ENCODE measurements around the gene MAP1B. TPM values are rescaled to one million over a fixed set of nuclear protein-coding genes. Genes with fewer than 3 reads are reported as not detected.
"Not testable (repeated sequence)": the region's sequence is repeated elsewhere in the genome, so short reads cannot be mapped to it uniquely, and the experiment has no call there.

The MAP1B gene
- total RNA-seq, 2 experiments from 2014 or later, result 0.06 TPM; not detected in 1

DNA sequence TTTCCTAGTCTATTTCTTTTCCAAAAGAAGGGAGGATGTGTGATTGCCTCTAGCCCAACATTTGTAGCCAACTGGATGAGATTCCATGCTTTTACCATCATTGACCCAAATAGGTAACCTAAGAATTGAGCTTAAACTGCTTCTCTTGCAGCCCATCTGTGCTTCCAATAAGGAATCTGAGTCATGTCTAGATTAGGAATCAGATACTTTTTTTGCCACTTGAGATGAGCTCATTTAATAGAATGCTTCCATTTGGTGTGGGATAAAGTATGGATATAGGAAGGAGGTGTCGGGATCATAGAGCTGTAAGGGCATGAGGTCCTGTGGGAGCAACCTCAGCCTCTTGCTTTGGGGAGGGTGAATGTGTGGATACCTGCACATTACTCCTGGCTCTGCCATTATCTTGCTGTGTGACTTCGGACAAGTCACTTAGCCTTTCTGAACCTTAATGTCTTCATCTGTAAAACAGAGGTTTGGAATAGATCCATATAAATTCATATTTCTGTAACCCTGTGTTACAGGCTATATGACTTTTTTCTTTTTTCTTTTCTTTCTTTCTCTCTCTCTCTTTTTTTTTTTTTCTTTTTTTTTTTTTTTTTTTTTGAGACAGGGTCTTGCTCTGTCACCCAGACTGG, 56.2 kb downstream of the MAP1B start:
- ChIA-PET CTCF (interaction anchor here (0.7 kb wide), 1 partner anchor 327 kb away, joined by 4 read pairs; no protein-coding TSS in a partner anchor), POLR2A (no interaction called here)
- Mint-ChIP-seq H3K27me3 (peaks cover 29% of the 10 kb centered on the region), H3K9me3 (no peaks in the 10 kb centered on the region), H3K27ac (no peak overlapping the region), H3K4me1 (no peaks in the 10 kb centered on the region), H3K4me3 (no peak overlapping the region), H3K36me3 (ENCODE audit: low read depth) (no peaks in the 10 kb centered on the region)
- DNase-seq, result no peak

DNA sequence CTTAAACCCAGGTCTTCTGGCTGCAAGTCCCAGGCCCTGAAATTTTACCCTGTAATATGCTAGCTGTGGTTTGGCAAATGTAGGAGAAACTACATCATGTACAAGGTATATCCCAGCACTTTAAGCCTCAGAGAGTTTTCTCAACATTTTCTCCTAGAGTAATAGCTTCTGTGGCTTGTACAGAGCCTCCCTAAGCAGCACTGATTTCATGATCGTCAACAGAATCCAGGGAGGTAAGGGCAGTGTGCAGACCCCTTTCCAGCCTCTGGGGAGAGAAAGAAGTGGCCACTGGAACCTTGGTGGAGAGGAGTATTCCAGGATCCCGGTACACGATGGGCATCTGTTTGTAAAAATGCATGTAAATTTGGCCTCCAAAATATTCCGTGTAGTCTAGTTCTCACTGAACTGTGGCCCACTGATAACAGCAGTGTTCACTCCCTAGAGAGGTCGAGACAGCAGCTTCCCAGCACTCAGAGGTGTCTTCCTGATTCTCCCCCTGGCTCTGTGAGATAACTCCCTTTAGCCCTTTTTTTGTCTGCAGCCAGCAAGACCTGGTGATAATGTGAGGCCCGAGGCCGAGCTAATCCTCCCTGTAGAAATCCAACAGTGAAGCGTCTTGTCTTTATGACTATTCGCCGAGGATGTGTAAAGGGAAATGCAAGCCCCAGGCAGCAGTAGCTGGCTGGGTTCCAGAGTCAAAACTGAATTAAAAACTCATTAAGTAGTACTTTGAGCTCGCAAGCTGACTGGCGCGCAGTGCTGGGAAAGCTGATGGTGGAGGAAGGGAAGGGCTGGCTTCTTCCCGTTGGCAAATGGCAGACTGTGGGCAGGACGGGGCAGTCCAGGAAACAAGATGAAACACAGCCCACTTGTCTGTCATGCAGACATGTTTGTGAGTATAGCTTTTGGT, 59.0 kb downstream of the MAP1B start:
- CTCF ChIA-PET, result interaction anchor here (0.6 to 0.8 kb wide), 2 partner anchors 21 to 72 kb away, joined by 3 to 6 read pairs; no protein-coding TSS in a partner anchor
- peaks cover 45% of the 10 kb centered on the region for H3K27me3 Mint-ChIP-seq
- H3K27ac Mint-ChIP-seq, result no peak overlapping the region
- H3K9me3 Mint-ChIP-seq, result no peaks in the 10 kb centered on the region
- H3K4me3 Mint-ChIP-seq, result no peak overlapping the region
- POLR2A ChIA-PET, result no interaction called here
- H3K4me1 Mint-ChIP-seq, result no peaks in the 10 kb centered on the region
- no peak for DNase-seq
- H3K36me3 Mint-ChIP-seq (ENCODE audit: low read depth), result no peaks in the 10 kb centered on the region

DNA sequence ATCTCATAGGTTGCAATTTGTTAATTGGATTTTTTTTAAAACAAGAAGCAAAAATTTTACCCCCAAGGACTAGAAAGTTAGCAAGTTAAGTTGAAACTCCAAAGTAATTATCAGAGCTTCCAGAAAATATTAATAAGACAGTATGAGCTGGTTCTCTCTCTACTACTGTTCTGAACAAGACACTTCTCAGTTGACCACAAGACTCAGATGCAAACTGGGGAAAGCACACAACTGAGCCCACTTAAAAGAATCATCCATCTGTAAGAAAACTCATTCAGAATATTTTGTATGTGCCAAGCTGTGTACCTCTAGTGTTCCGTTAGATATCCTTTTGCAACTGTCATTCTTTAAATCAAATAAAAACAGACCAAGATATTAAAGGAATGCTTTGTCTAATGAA, 60.0 kb downstream of the MAP1B start:
- H3K27me3 Mint-ChIP-seq, result peaks cover 48% of the 10 kb centered on the region
- no peaks in the 10 kb centered on the region for H3K4me1 Mint-ChIP-seq
- H3K27ac Mint-ChIP-seq, result no peak overlapping the region
- H3K4me3 Mint-ChIP-seq, result no peak overlapping the region
- CTCF ChIA-PET, result no interaction called here
- no peak for DNase-seq
- H3K36me3 Mint-ChIP-seq (ENCODE audit: low read depth), result no peaks in the 10 kb centered on the region
- no peaks in the 10 kb centered on the region for H3K9me3 Mint-ChIP-seq
- POLR2A ChIA-PET, result no interaction called here

DNA sequence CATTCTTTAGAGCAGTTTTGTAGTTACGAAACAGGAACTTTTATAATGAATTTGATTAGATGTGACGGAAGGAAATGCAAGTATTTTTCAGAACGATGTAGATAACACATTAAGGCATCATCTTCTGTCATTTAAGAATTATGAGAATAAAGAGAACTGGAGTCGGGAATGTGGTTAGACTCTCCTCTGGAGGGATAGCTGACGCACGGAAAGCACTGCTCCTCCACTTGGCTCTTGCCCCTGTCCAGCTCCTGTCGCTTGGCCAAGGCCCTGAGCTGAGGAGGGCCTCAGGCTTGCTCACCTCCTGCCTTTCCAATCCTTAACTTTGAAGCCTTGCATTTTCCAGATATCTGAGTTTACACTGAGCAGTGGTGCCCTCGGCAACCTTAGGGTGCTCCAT, 60.5 kb downstream of the MAP1B start:
- ChIA-PET POLR2A (no interaction called here), CTCF (no interaction called here)
- Mint-ChIP-seq H3K9me3 (no peaks in the 10 kb centered on the region), H3K27me3 (peaks cover 49% of the 10 kb centered on the region), H3K27ac (no peak overlapping the region), H3K36me3 (ENCODE audit: low read depth) (no peaks in the 10 kb centered on the region), H3K4me1 (no peaks in the 10 kb centered on the region), H3K4me3 (no peak overlapping the region)
- DNase-seq, result no peak

DNA sequence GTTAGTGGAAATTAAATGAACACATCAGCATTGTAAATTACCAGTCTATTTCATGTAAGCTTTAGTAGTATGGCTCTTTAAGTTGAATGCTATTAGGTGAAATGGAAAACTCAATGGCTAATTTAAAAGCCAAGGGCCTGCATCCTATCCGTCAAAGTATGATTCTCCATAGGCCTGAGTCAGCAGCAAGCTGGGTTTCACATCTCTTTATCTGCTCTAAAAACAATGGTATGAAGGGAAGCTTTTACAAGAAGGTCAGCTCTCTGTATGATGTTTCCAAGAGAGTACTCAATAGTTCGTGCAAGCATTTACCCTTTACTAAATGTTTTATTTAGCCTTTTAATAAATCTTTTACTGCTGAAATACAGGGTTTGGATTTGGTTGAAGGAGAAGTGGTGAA, 62.8 kb downstream of the MAP1B start:
- Mint-ChIP-seq H3K36me3 (ENCODE audit: low read depth) (no peaks in the 10 kb centered on the region), H3K9me3 (no peaks in the 10 kb centered on the region), H3K4me1 (no peaks in the 10 kb centered on the region), H3K27me3 (peaks cover 45% of the 10 kb centered on the region), H3K27ac (no peak overlapping the region), H3K4me3 (no peak overlapping the region)
- ChIA-PET POLR2A (no interaction called here), CTCF (no interaction called here)
- DNase-seq, result no peak

DNA sequence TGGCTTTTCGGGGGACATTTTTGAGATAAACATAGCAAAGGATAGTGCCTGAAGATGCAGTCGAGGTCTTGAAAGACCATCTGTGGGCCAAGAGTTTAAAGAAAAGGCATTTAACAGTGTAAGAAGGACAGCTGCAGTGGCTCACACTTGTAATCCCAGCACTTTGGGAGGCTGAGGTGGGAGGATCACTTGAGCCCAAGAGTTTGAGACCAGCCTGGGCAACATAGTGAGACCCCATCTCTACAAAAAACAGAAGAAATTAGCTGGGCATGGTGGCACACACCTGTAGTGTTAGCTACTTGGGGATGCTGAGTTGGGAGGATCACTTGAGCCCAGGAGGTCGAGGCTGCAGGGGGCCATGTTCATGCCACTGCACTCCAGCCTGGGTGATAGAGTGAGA, 63.9 kb downstream of the MAP1B start:
- POLR2A ChIA-PET; CTCF ChIA-PET; H3K4me3 Mint-ChIP-seq; H3K9me3 Mint-ChIP-seq; H3K36me3 Mint-ChIP-seq (ENCODE audit: low read depth); H3K27ac Mint-ChIP-seq; DNase-seq; H3K4me1 Mint-ChIP-seq: not testable (repeated sequence)
- peaks cover 52% of the 10 kb centered on the region for H3K27me3 Mint-ChIP-seq

DNA sequence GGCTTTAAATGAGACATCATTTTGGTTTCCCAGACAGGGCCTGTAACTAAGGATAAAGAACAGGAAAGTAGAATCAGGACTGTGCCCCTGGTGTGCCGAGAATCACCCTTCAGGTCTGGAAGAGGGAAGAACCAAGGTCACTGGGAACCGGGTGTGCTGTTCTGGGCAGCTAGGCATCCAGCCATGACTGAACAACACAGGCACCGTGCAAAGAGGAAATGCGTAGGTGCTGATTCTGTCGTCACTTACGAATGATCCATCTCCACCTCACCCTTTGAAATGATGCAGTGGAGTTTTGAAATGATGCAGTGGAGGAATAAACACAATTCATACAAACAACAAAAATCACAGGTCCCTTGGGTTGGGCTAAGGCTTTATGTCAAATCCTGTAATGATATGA, 64.4 kb downstream of the MAP1B start:
- H3K9me3 Mint-ChIP-seq, result no peaks in the 10 kb centered on the region
- POLR2A ChIA-PET, result no interaction called here
- CTCF ChIA-PET, result no interaction called here
- peaks cover 53% of the 10 kb centered on the region for H3K27me3 Mint-ChIP-seq
- no peaks in the 10 kb centered on the region for H3K4me1 Mint-ChIP-seq
- no peak overlapping the region for H3K27ac Mint-ChIP-seq
- no peak overlapping the region for H3K4me3 Mint-ChIP-seq
- H3K36me3 Mint-ChIP-seq (ENCODE audit: low read depth), result no peaks in the 10 kb centered on the region
- DNase-seq, result no peak

DNA sequence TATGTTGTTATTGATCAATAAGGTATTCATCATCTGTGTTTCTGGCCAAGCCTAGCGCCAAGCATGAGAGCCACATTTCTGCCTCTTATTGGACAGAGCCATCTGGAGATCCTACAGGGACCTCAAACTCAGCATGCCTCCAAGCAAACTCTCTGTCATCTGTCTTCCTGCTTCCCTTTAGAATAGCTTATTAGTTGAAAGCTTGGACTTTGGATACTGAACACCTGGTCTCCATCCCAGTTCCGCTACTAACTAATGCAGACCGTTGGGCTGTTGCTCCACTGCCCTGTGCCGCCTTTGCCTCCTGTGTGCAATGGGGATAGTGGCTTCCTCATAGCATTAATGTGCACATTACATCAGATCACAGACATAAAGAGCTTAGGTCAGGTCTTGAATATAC, 65.5 kb downstream of the MAP1B start:
- Mint-ChIP-seq H3K27me3 (peaks cover 44% of the 10 kb centered on the region), H3K36me3 (ENCODE audit: low read depth) (no peaks in the 10 kb centered on the region), H3K4me3 (no peak overlapping the region), H3K4me1 (no peaks in the 10 kb centered on the region), H3K9me3 (no peaks in the 10 kb centered on the region), H3K27ac (no peak overlapping the region)
- ChIA-PET POLR2A (no interaction called here), CTCF (no interaction called here)
- no peak for DNase-seq

DNA sequence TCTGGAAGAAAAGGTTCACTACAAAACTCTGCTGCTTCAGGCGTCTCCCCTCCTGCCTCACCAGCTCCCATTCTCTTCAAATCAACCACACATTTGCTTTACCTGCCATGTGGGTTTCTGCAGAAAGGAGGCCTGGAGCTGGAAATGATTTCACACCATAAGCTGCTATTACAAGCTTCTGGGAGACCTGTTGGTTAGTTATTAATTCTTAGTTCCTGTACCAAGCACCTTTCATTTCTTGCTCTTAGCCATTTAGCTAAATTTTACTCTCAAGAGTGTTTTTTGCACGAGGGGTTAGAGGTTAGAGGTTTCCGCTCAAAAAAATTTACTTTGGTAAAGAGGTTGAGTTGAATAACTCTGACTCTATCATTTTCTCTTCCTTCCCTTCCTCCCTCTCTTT, 70.3 kb downstream of the MAP1B start:
- Mint-ChIP-seq H3K27ac (no peak overlapping the region), H3K4me1 (no peaks in the 10 kb centered on the region), H3K27me3 (peaks cover 36% of the 10 kb centered on the region), H3K36me3 (ENCODE audit: low read depth) (no peaks in the 10 kb centered on the region), H3K9me3 (no peaks in the 10 kb centered on the region), H3K4me3 (no peak overlapping the region)
- POLR2A ChIA-PET, result no interaction called here
- no peak for DNase-seq
- CTCF ChIA-PET, result interaction anchor here (1.3 kb wide), 1 partner anchor 10 kb away, joined by 4 read pairs; no protein-coding TSS in a partner anchor

DNA sequence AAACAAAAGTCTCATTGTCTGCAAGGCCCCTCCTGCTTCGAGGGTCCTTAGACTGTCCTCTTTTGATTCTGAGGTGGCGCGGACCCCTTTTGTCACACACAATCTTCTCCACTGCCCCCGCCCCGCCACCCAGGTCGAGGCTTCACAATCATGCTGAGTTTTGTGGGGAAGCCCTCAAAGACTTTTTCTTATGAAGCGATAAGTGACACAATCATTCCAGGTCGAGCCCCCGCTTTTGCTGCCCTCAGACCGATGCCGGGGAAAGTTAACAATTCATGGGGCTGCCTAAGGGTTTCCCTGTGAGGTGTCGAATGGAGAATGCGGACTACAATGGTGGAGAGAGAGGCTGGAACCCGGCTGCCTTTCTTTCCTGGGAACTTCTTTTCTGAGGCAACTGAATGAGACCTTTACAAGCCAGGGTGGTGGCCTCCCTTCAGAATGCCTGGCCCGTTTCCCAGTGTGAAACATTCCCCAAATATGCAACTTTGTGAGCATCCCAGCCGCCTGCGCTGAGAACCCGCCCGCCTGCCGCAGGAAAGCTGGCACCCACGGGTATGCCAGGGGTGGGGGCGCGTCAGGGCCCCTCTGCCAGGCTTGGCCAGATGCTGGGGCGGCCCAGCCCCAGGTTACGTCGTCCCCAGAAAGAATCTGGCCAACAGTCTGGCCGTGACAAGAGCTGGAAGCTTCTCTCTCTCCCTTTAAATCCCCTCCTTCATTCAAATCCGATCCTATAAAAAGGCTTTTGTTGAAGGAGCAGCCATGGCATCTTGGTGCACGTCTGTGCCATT, 71.9 kb downstream of the MAP1B start:
- Mint-ChIP-seq H3K4me3 (no peak overlapping the region), H3K9me3 (no peaks in the 10 kb centered on the region), H3K36me3 (ENCODE audit: low read depth) (no peaks in the 10 kb centered on the region), H3K27ac (no peak overlapping the region), H3K4me1 (no peaks in the 10 kb centered on the region), H3K27me3 (peaks cover 37% of the 10 kb centered on the region)
- CTCF ChIA-PET, result interaction anchor here (0.6 kb wide), 1 partner anchor 29 kb away, joined by 3 read pairs; no protein-coding TSS in a partner anchor
- no peak for DNase-seq
- POLR2A ChIA-PET, result no interaction called here

DNA sequence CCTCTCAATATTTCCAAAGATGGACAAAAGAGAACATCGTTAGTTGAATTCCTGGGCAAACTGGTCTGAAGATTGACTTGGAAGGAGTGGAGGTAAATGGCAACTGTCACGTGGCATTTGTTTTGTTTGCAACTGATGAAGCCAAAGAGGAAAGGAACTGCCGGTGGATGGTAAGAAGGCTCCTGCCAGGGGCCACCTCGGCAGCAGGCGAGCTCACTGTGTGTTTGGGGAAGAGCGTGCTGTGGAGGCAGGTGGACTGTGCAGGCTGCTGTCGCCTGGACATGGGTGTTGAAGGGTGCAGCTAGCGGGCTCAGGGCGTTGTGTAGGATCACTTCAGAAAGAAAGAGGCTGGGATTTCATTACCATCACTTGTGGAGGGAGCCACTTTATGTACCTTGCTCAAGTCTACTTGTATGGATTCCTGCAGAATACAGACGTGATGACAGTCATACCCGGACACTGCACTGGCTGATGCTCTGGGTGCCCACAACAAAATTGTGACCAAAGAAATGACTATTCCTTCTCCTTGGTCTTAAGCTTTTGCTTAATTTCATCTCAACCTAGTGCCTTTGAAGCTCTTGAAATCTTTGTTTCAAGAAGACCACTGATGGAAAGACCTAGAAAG, 72.7 kb downstream of the MAP1B start:
- no peaks in the 10 kb centered on the region for H3K4me1 Mint-ChIP-seq
- H3K36me3 Mint-ChIP-seq (ENCODE audit: low read depth), result no peaks in the 10 kb centered on the region
- H3K27me3 Mint-ChIP-seq, result peaks cover 37% of the 10 kb centered on the region
- CTCF ChIA-PET, result no interaction called here
- H3K9me3 Mint-ChIP-seq, result no peaks in the 10 kb centered on the region
- no peak overlapping the region for H3K4me3 Mint-ChIP-seq
- no peak for DNase-seq
- POLR2A ChIA-PET, result no interaction called here
- no peak overlapping the region for H3K27ac Mint-ChIP-seq

DNA sequence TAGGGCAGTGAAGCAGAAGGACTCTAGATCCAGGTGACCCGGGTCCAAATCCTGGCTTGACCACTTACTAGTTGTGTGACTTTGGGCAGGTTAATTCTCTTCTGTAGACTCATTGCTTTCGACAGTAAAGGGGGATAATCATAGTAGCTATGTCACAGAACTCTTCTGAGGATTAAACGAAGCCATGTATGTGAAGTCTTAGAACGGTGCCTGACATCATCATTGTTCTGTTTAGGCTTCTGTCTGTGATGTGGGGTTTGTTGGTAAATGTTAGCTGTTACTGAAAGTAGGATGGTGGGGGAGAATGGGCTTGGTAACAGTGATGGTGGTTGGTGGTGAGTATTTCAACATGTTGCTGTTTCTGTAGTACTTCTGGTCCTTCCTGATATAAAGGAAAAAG, 73.7 kb downstream of the MAP1B start:
- ChIA-PET POLR2A (no interaction called here), CTCF (interaction anchor here (0.6 kb wide), 1 partner anchor 1587 kb away, joined by 3 read pairs; no protein-coding TSS in a partner anchor)
- H3K4me3 Mint-ChIP-seq, result no peak overlapping the region
- peaks cover 31% of the 10 kb centered on the region for H3K27me3 Mint-ChIP-seq
- DNase-seq, result no peak
- no peaks in the 10 kb centered on the region for H3K4me1 Mint-ChIP-seq
- no peaks in the 10 kb centered on the region for H3K9me3 Mint-ChIP-seq
- H3K27ac Mint-ChIP-seq, result no peak overlapping the region
- H3K36me3 Mint-ChIP-seq (ENCODE audit: low read depth), result no peaks in the 10 kb centered on the region

DNA sequence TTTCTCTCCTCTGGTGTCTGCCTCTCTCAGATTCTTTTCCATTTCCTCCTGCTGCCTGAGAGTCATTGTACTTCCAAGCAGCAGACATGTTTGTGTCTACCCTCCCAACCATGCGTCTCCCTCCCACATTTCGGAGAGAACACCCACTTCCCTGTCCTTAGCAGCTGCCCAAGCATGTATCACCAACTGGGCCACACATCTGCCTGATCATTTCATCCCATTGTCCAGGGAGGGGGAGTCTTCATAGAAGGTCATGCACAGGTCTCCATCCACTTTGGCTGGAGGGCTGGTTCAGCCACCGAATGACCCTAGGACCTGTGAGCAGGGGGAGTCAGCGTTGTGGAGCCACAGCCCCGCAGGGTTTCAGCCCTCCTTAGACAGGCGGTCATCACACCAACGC, 75.4 kb downstream of the MAP1B start:
- no peak overlapping the region for H3K4me3 Mint-ChIP-seq
- POLR2A ChIA-PET, result no interaction called here
- no peaks in the 10 kb centered on the region for H3K4me1 Mint-ChIP-seq

More for the DNA sequence above, 75.4 kb downstream of the MAP1B start:
- peaks cover 29% of the 10 kb centered on the region for H3K27me3 Mint-ChIP-seq
- DNase-seq, result no peak
- no peak overlapping the region for H3K27ac Mint-ChIP-seq
- CTCF ChIA-PET, result no interaction called here
- no peaks in the 10 kb centered on the region for H3K36me3 Mint-ChIP-seq (ENCODE audit: low read depth)
- no peaks in the 10 kb centered on the region for H3K9me3 Mint-ChIP-seq

Data from activated CD4-positive, alpha-beta T cell treated with anti-CD3 and anti-CD28 coated beads, Interleukin-2, amount 10 ng/mL, durations not matched to agents 7 days and 5 days (primary cell).